ENCODE results near the gene MRPL52. TPM values are rescaled to one million over a fixed set of nuclear protein-coding genes. Genes with fewer than 3 reads are reported as not detected.

Gene MRPL52
- total and polyA plus RNA-seq, 11 donors, result 80.4 to 185 (median 107) TPM

GRCh38 chr14:22798528-22798927, 31.2 kb upstream of the MRPL52 start:
- Histone ChIP-seq H3K27me3 (no peaks in the 10 kb centered on the region), H3K27ac (peak overlapping the region in 1 of 12 donors; percentile 79), H3K4me3 (peak overlapping the region in 1 of 12 donors; percentile 2), H3K4me1 (peaks cover 0 to 56% (median 0%) of the 10 kb centered on the region in 12 donors), H3K9me3 (no peaks in the 10 kb centered on the region), H3K36me3 (no peaks in the 10 kb centered on the region)
- ATAC-seq, result peak in 2 of 4 donors; percentile 30 to 45
- intact Hi-C loops (cut with DNase I), result no loop called here
- 58 to 68% (median 65%) methylated on average over 2 of the region's 2 CpGs for WGBS, 4 donors
- DNase-seq, result no peak
- no peak for TF ChIP-seq POLR2A (IDR thresholded peaks at IDR 0.05)
- TF ChIP-seq, protein P1, sequence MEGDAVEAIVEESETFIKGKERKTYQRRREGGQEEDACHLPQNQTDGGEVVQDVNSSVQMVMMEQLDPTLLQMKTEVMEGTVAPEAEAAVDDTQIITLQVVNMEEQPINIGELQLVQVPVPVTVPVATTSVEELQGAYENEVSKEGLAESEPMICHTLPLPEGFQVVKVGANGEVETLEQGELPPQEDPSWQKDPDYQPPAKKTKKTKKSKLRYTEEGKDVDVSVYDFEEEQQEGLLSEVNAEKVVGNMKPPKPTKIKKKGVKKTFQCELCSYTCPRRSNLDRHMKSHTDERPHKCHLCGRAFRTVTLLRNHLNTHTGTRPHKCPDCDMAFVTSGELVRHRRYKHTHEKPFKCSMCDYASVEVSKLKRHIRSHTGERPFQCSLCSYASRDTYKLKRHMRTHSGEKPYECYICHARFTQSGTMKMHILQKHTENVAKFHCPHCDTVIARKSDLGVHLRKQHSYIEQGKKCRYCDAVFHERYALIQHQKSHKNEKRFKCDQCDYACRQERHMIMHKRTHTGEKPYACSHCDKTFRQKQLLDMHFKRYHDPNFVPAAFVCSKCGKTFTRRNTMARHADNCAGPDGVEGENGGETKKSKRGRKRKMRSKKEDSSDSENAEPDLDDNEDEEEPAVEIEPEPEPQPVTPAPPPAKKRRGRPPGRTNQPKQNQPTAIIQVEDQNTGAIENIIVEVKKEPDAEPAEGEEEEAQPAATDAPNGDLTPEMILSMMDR (IDR thresholded peaks at IDR 0.05), result no peak

- intact Hi-C loops (cut with DNase I), result no loop called here
These were observed 29.3 kb upstream of the MRPL52 start for GRCh38 chr14:22800346-22800745.

DNA sequence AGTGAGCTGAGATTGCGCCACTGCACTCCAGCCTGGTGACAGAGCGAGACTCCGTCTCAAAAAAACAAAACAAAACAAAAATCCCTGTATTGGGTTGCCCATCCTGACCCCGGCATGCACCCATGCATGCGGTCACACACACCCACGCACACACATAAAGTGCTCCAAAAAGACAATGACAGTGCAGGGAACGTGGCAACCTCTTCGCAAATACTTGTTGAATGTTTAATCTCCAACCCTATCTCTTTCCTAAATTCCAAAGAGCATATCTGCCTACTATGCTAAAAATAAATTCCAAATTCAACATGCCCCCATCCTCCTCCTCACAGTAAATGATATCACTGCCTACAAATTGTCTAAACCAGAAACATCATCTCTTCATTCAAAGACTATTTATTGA, 28.0 kb upstream of the MRPL52 start:
- Histone ChIP-seq H3K27me3 (no peaks in the 10 kb centered on the region), H3K4me1 (peaks cover 0 to 71% (median 0%) of the 10 kb centered on the region in 12 donors), H3K4me3 (no peak overlapping the region), H3K36me3 (no peaks in the 10 kb centered on the region), H3K9me3 (no peaks in the 10 kb centered on the region), H3K27ac (no peak overlapping the region)
- intact Hi-C loops (cut with DNase I), result no loop called here
- ATAC-seq, result no peak
- no peak for DNase-seq
- TF ChIP-seq POLR2A (IDR thresholded peaks at IDR 0.05), result no peak
- TF ChIP-seq, protein P1 (IDR thresholded peaks at IDR 0.05), result no peak
- WGBS, 4 donors, result 70 to 83% (median 77%) methylated on average over 8 of the region's 8 CpGs

More at GRCh38 chr14:22800346-22800745, 29.3 kb upstream of the MRPL52 start:
- WGBS, 4 donors, result 91 to 95% (median 92%) methylated on average over 10 of the region's 10 CpGs
- Histone ChIP-seq H3K36me3 (no peaks in the 10 kb centered on the region), H3K27me3 (no peaks in the 10 kb centered on the region), H3K4me3 (no peak overlapping the region), H3K9me3 (no peaks in the 10 kb centered on the region), H3K27ac (no peak overlapping the region), H3K4me1 (peaks cover 0 to 71% (median 0%) of the 10 kb centered on the region in 12 donors)
- ATAC-seq (no peak), DNase-seq (no peak)
- no peak for TF ChIP-seq POLR2A (IDR thresholded peaks at IDR 0.05)
- TF ChIP-seq, protein P1 (IDR thresholded peaks at IDR 0.05), result no peak

DNA sequence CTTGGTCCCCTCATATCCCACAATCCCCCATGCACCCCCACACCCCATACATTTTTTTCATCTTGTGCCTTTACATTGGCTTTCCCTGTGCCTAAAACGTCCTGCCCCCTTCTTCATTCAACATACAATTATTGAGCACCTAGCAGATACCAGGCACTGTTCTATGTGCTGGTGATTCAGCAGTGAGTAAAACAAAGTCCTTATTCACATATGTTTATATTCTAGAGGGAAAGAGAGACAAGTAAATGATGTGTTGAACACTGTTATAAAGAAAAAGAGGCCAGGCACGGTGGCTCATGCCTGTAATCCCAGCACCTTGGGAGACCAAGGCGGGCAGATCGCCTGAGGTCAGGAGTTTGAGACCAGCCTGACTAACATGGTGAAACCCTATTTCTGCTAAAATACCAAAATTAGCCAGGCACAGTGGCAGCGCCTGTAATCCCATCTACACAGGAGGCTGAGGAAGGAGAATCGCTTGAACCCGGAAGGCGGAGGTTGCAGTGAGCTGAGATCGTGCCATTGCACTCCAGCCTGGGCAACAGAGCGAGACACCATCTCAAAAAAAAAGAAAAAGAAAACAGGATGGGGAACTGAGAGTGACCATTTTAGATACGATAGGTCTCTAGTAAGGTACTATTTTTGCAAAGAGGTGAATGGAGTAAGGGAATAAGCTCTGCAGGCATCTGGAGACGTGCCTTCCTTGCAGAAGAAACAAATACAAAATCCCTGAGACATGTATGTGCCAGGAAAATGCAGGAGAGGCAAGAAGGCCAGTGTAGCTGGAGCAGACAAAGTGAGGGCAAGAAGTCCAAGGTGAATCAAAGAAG, 26.6 kb upstream of the MRPL52 start:
- TF ChIP-seq POLR2A (IDR thresholded peaks at IDR 0.05), result no peak
- TF ChIP-seq, protein P1 (IDR thresholded peaks at IDR 0.05), result no peak
- 84 to 87% (median 87%) methylated on average over 12 of the region's 12 CpGs for WGBS, 4 donors
- Histone ChIP-seq H3K27ac (no peak overlapping the region), H3K4me1 (peaks cover 0 to 63% (median 0%) of the 10 kb centered on the region in 12 donors), H3K36me3 (no peaks in the 10 kb centered on the region), H3K4me3 (no peak overlapping the region), H3K9me3 (no peaks in the 10 kb centered on the region), H3K27me3 (no peaks in the 10 kb centered on the region)
- DNase-seq, result no peak
- intact Hi-C loops (cut with DNase I), result no loop called here
- ATAC-seq, result no peak

All from heart left ventricle (tissue), 16 donors.